ENCODE results near the gene EMSY.
A peak's percentile ranks its signal among the peaks of the same experiment; 100 is the strongest.

EMSY gene

DNA sequence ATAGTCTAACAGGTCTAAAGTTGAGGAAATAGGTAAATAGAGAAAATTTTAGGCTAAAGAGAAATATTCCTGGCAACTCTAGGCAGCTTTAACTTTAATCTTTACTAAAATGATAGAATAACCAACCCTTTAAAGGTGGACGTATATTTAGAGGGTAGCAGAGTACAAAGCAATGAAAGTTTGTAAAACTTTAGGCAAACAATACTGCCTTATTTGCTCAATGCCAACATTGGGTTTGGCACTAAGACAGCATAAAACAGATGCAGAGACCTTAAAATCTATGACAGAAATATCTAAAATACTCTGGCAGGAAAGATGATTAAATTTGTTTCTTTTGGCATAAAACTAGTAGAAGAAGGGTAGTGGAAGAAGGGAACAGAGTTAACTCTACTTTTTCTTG lies 70.7 kb downstream of the EMSY start:
- DNase-seq (ENCODE audit: low spot score), result no peak

DNA sequence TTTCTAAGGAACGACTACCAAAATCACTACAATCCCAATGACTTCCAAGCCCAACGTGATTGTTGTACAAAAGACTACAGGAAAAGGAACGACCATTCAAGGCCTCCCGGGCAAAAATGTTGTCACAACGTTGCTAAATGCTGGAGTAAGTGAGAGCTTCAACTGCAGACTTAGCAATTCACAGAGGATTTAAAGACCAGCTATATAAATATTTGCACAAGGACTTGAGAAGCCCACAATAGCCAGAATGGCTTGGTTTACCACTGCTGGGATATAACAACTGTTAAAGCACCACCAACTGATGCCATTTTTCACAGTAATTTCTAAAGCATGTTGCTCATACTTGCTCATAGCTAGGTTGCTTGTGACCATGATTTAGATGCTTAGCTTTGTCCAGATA lies 78.3 kb downstream of the EMSY start:
- DNase-seq (ENCODE audit: low spot score), result no peak

DNA sequence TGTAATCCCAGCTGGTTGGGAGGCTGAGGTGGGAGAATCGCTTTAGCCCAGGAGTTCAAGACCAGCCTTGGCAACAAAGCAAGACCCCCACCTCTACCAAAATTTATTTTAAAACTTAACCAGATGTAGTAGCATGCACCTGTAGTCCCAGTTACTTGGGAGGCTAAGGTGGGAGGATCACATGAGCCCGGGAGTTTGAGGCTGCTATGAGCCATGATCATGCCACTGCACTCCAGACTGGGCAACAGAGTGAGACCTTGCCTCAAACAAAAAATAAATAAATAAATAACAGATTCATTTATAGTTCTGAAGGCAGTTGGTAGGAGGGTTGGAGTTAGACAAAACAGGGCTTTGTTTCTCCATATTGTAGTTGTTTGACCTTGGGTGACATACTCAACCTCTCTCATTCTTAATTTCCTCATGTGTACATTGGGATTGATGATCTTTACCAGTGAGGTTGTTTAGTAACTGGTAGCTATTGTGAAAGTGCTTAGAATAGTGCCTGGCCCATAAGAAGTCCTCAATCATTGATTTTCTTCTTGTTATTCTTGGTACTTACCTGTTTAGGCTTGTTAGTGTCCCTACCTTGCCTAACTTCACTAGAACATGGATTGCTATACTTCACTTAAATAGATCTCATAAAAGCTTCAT lies 79.1 kb downstream of the EMSY start:
- no peak for DNase-seq (ENCODE audit: low spot score)

DNA sequence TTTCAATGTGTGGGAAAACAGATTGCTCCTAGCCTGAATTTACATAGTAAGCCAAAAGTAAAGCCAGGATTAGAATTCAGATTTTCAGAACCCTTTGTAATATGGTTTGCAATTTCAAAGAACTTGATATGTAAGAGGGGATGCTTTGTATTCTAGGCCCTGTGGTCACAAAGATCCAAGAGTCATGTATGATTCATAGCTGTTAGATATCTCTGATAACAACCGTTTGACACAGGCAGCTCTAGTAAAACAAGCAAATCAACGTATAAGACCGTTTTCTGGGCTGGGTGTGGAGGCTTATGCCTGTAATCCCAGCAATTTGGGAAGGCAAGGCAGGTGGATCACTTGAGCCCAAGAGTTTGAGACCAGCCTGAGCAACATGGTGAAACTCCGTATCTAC lies 79.6 kb downstream of the EMSY start:
- no peak for DNase-seq (ENCODE audit: low spot score)

DNA sequence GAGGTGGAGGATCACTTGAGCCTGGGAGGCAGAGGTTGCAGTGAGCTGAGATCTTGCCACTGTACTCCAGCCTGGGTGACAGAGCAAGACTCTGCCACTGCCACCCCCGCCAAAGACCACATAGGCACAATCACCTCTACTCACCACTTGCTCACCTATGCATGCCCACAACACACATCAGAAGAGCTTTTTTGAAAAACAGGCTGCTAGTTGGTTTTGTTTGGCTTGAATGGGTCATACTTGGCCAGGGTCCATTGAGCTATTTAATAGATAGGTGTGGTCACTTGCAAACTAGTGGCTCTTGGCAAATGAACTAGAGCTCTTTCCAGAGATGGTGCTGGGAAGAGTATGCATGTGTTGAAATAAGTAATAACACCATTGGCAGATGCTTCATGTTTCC lies 80.1 kb downstream of the EMSY start:
- no peak for DNase-seq (ENCODE audit: low spot score)

DNA sequence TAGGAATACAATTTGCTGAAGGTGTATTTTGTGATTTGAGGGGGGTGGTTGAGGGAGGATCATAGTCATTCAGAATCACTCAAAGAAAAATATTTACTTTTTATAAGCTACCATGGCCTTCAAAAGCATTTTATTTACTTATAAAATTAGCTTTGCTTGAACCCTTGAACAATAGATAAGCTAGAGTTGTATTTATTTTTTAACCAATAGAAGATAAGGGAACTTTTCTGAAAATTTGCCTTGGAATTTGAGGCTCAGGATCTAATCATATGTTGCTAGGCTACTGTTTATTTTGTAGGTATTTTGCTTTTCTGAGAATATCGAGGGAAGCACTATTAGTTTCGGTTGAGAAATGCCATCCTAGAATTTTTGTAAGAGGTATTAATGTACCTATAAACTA lies 82.1 kb downstream of the EMSY start:
- no peak for DNase-seq (ENCODE audit: low spot score)

DNA sequence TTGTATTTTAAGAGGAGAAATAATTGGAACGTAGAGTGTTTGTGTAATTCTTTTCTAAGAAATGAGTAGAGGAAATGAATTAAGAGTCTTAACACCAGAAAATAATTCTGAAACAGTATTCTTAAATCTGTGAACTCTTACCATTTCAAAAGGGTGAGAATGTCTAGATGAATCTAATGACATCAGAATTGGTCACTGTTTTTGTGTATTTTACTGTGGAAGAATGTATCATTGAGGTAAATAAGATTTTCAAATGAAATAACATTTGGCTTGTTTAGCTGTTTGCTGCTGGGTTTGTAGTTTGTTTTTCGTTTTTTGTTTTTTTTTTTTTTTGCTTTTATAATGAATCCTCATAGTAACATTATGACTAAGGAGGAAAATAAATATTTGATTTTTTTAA lies 97.6 kb downstream of the EMSY start:
- no peak for DNase-seq (ENCODE audit: low spot score)

DNA sequence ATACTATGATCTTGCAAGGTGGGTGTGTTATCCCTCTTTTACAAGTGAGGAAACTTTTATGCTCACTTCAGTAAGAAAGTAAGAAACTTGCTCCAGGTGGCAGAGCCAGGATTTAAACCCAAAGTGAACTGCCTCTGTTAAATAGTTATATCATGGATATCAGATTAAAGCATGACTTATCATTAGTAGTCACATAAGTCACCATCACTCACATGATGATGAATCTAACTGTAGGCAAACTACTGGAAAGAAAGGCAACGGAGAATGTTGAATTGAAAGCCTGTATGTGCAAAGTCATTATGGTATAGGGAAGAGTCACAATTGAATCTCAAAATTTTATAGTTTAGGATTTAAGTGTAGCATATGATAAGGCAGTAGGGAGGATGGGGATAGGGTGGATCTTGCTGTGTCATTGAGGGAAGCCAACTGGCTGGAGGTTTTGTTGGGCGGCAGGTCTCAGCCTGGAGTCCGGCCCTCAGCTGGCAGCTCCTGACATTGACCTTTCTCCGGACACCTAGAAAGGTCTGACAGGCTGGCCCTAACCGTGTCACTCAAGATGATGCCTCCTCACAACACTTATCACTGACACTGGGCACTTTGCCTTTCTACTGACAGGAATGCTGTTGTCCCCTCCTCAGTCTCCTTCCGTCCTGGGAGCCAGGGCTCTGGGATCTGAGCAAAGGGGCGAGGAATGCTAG lies 98.3 kb downstream of the EMSY start:
- no peak for DNase-seq (ENCODE audit: low spot score)

DNA sequence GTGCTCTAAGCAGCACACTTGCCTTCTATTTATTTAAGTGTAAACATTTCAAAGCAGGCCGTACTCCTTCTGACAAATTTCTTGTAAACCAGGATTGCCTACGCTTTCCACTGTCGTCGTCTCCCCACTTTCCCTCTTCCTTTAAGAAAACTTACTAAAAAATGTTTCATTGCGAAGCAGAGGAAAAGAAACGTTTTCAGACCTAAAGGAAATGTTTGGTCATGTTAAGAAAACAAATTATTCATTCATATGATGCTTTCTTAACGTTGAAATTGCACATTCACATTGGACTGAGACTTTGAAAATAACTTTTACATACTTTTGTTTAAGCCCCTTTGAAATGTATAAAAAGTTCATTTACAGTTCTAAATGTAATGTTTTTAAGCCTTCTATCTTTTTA lies 106.0 kb downstream of the EMSY start:
- no peak for DNase-seq (ENCODE audit: low spot score)

DNA sequence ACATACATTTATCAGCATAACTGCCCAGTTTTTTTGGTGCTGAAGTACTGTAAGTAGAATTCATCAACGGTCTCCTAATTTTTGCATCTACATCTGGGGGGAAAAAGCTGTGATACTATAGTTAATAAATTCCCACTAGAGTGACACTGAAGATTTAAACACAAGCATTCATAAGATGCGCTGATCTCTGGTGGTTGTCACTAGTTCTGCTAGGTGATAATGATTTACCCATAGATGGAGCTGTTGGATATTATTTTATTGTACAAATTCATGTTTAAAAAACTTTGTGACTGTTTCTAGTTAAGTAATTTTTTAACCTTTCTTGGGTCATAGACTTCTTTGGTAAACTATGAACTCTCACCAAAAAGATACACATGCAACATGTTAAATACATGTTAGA lies 106.6 kb downstream of the EMSY start:
- DNase-seq (ENCODE audit: low spot score), result no peak

DNA sequence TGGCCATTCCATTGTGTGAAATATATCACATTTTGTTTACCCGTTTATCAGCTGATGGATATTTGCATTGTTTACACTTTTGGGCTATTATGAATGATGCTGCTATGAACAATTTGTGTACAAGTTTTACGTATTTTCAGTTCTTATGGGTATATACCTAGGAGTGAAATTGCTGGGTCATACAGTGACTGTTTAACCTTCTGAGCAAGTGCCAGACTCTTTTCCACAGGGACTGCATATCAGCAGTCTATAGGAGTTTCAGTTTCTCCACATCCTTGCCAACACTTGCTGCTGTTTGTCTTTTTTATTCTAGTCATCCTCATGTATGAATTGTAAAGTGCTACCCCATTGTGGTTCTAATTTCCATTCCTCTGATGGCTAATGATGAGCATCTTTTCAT lies 108.2 kb downstream of the EMSY start:
- no peak for DNase-seq (ENCODE audit: low spot score)

DNA sequence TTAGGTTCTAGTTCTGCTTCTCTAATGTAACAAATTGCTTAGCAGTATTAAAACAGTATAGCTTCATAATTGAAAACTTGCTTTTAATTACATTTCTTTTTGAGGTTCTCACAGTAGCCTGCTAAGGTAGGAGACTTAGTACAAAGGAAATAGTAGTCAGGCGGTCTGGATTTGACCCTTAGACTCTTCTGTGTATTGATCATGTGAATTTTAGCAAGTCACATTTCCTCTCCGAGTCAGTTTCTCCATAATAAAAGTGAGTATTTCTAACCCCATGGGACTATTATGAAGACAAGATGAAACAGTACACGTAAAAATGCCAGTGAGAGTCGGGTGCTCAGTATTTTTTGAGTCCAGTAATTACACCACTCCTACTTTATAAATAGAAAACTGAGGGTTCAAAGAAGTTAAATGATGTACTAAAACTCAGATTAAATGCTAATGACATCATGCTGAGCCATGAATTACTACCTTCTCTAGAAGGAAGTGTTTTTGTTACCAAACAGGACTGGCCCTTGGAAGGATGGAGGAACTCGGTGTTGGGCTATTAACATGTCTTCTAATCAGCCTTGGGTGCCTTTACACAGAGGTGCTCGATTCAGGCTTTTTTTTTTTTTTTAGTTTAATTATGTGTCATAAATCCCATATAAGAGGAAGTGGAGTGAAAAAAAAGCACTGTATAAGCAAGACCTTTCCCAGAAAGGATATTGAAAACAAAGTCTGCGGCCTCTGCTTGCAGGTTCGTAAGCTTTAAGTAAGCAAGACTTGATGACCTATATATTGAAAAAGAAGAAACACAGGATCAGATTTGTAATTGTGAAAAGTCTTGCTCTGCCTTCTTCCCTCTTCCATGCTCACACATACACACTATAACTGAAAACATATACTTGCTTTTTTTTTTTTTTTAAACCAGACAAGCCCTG lies 109.0 kb downstream of the EMSY start:
- DNase-seq (ENCODE audit: low spot score), result no peak

DNA sequence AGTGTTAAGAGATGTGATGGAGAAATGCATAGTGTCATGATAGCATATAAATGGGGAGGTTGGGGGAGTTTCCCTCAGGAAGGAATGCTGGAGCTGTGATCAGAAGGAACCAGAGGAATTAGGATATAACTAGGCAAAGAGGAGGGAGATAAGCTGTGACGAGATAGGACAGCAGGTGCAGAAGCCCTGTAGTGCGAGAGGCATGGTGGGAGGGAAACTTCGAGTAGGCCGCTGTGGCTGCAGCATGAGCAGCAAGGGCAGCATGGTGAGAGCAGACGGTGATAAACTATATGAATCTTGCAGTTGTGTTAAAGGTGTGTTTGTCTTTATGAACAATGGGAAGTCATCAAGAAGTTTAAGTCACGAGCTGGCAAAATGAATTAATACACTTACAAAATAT lies 109.9 kb downstream of the EMSY start:
- no peak for DNase-seq (ENCODE audit: low spot score)

DNA sequence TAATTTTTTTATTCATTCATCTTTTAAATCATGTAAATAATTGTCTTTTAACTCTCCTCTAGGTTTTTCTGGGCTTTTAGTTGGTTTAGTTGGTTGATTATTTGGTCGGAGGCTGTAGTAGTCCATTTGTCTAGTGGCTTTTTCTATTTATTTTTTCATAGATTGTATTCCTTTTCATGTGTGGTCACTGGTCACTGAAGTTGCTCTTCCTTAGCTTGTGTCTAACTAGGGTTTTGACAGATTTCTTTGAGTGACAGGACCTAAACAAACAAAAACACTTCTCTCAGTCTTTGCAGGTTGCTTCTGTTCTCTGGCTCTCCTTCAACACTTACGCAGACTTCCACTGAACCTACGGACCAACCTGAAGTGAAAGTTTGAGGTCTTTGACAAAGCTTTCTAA lies 112.6 kb downstream of the EMSY start:
- DNase-seq (ENCODE audit: low spot score), result no peak

DNA sequence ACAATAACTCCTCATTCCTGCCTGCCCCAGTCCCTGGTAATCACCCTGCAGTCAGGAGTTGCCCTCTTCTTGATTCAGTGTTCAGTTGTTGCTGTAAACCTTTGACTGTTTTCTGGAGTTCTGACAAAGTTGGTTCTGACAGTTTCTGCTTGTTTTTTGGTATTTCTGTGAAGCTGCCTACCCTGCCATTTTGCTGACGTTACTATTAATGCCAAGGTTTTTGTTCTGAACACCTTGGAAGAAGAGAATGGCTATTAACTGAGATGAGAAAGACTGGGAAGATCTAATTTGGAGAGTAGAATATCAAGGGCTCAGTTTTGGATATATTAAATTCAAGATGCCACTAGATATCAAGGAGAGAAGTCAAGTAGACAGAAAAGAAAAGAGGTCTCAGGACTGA lies 113.7 kb downstream of the EMSY start:
- DNase-seq (ENCODE audit: low spot score), result no peak

DNA sequence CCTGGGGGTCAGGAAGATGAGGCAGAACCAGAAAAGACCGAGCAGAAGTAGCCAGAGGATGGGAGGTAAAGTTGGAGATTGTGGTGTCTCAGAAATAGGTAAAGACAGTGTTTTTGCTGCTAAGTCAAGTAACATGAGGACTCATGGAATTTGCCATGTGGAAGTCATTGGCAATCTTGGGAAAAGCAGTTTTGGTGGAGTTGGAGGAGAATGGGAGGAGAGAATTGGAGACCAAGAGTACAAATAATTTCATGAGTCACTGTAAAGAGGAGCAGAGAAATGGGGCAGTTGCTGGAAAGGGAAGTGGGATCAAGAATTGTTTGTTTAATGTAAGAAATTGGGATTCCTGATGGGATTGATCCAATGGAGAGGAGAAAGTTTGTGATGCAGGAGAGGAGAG lies 114.1 kb downstream of the EMSY start:
- no peak for DNase-seq (ENCODE audit: low spot score)

DNA sequence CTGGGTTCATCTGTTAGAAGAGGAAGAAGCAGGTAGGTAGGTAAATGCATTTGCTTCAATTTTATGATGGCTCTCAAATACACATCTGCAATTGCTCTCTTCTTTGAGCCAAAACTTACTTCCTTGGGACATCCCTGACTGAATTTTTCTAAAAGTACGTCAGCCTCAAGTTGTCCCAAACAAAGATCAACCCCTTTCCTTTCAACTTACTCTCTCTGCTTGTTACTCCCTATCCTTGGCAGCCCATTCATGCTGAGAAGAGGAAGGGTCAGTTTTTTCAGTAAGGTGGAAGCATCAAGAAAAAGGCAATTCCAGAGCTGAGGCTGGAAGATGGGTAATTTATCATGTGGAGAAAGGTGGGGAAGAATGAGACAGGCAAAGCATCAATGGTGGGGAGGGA lies 114.5 kb downstream of the EMSY start:
- DNase-seq (ENCODE audit: low spot score), result no peak

DNA sequence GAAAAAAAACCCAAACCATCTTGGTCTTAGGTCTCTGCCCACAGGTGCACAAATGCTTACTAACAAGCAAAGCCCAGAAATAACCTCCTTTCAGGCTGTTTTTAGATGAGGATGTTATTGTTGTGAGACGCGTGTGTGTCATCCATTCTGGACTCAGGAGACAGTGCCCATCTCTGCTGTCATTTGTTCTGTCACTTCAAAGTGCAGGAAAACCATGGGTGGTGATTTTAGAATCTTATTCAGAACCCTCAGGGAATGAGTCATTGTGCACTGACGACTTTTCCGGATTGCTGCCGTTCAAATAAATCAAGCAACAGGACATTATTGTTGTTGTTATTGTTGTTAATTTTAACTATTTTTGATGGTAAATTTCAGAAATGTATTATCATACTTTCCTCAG lies 115.4 kb downstream of the EMSY start:
- peak; percentile 2 for DNase-seq (ENCODE audit: low spot score)

DNA sequence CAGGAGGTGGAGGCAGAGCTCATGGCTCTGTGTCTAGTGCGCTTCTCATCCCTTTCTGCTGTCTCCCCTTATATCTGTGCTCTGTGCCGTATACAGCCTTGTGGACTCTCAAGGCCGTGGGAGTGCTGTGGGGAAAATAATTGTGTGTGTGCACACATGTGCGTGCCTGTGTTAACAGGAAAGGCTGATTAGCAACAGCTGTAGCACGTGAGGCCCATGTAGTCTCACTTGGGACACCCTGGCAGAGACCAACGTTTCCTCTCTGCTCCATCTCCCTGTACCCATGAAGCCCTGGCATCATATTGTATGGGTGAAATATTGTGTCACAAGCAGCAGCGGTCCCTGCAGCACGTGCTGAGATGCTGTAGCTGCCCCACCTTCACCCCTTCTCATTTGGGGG lies 116.4 kb downstream of the EMSY start:
- no peak for DNase-seq (ENCODE audit: low spot score)

DNA sequence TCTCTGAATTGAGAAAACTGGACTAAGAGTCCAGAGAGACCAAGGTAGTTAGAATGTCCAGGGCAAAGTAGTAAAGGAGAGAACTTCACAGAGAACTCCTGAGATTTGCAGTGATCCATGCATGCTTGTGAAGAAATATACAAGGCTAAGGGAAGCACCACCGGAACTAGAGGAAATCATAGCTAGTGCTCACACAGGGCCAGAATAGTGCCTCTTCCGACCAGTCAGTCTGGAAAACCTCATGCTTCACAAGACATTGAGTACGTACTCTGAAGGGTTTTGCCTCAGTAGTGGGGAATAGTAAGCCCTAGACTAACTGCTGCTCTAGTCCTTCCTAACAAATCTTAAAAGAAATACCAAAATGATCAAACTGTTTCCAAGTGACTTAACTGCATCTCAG lies 117.7 kb downstream of the EMSY start:
- no peak for DNase-seq (ENCODE audit: low spot score)

DNA sequence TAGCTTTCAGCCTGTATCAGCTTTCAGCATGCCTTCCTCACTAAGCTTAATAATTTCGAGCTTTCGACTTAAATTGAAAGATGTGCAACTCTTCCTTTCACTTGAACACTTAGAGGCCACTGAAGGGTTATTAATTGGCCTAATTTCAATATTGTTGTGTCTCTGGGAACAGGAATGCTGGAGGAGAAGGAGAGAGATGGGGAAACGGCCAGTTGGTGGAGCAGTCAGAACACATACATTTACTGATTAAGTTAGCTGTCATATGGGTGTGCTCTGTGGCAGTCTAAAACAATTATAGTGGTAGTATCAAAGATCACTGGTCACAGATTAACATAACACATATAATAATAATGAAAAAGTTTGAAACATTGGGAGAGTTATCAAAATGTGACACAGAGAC lies 119.5 kb downstream of the EMSY start:
- no peak for DNase-seq (ENCODE audit: low spot score)

DNA sequence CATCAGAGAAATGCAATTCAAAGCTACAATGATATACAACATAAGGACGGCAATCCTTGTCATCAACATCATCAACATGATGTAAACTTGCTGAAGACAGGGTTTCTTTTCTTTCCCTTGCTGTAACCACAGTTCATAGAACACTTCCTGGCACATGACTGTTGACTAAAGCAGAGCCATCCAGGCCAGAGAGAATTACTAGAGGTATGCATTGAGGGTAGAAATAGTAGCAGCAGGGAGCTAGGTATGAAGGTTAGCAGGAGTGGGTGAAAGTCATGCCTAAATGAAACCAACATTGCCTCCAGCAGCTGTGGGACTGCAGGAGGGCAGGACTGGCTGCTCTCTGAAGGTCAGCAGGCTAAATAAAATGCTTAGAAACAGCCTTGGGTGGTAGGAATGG lies 122.0 kb downstream of the EMSY start:
- DNase-seq (ENCODE audit: low spot score), result no peak

DNA sequence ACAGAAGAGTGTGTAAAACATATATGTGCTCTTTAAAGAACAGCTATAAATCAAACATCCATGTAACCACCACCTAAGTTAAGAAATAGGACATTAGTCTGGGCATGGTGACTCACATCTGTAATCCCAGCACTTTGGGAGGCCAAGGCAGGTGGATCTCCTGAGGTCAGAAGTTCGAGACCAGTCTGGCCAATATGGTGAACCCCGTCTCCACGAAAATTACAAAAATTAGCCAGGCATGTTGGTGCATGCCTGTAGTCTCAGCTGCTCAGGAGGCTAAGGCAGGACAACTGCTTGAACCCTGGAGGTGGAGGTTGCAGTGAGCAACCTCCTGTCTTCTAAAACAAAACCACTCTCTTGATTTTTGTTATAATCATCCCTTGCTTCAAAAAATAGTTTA lies 122.4 kb downstream of the EMSY start:
- DNase-seq (ENCODE audit: low spot score), result no peak
